NOMO-1 treated with DMSO at 0.1 percent for 48 hours (cell line): ENCODE results near the gene FAM13A.

Experiments
- DNase-seq: peaks from one replicate; lab custom pipeline; 2025; ENCODE audit not compliant: unreplicated experiment; lab: John Stamatoyannopoulos, UW

FAM13A gene

GRCh38 chr4:88693792-88694191, 363.2 kb downstream of the FAM13A start:
- DNase-seq, result no peak

- DNase-seq, result no peak
Measured at GRCh38 chr4:88690355-88690754, 366.6 kb downstream of the FAM13A start.

- no peak for DNase-seq
Measured at GRCh38 chr4:88681209-88681608, 375.8 kb downstream of the FAM13A start.
